PC-9 (cell line): Measurements from ENCODE around the gene PPP1R18.
"Not testable (repeated sequence)": the region's sequence is repeated elsewhere in the genome, so short reads cannot be mapped to it uniquely, and the experiment has no call there.

Source experiments
- CTCF ChIP-seq: fragments of 200-600 bp; sonication (generic); conservative IDR thresholded peaks from 2 replicates; pipeline ENCODE4 v1.6.1; 2017; ENCODE audit warnings: mixed run types, antibody characterized with exemption, mild to moderate bottlenecking, moderate library complexity
- EZH2 ChIP-seq: fragments of 200-600 bp; sonication (generic); IDR thresholded peaks from 2 replicates; pipeline ENCODE4 v1.8.0; 2017; ENCODE audit warnings: antibody characterized with exemption, low read depth

GRCh38 chr6:30722025-30722279, 35.5 kb upstream of the PPP1R18 start:
- TF ChIP-seq CTCF, EZH2: not testable (repeated sequence)
